ENCODE results near the gene ADCY3.

Gene ADCY3

GRCh38 chr2:24827321-24828237 lies 92.5 kb downstream of the ADCY3 start:
- peak; percentile 90 for DNase-seq

GRCh38 chr2:24826773-24827145 lies 93.3 kb downstream of the ADCY3 start:
- DNase-seq = no peak

- DNase-seq = no peak
These were observed 93.9 kb downstream of the ADCY3 start for GRCh38 chr2:24825883-24826772.

DNA sequence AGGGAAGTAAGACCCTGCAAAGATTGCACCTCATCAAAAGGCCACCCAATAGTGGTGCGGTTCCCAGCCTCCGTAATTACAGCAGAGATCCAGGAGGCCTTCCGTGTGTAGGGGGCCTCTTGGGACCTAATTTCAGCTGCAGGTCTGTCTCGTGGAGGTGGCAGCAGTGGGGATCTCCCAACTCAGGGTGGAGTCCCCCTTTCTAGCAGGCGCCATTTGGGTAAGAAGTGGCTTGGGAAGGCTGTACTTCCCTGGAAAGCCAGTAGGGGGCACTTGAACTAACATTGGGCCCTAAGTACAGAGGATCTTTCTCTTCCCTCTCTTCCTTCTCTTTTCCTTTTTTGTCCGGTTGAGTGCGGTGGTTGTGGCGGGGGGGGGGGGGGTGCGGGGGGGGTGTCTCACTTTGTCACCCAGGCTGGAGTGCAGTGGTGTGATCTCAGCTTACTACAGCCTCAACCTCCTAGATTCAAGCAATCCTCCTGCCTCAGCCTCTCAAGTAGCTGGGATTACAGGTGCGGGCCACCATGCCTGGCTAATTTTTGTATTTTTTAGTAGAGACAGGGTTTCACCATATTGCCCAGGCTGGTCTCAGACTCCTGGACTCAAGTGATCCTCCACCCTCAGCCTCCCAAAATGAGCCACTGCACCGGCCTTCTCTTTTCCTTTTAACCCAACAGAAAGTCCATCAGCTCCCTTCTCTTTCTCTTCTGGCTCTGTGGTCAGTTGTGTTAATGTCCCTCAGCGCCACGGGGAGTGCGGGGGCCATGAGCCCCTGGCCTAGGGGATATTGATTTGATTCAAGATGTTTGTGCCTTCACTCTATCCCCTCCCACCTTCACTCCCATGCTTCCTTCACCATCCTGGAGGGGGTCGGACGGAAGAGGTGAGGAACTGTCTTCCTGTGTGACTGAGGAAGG lies 94.8 kb downstream of the ADCY3 start:
- DNase-seq = no peak

DNA sequence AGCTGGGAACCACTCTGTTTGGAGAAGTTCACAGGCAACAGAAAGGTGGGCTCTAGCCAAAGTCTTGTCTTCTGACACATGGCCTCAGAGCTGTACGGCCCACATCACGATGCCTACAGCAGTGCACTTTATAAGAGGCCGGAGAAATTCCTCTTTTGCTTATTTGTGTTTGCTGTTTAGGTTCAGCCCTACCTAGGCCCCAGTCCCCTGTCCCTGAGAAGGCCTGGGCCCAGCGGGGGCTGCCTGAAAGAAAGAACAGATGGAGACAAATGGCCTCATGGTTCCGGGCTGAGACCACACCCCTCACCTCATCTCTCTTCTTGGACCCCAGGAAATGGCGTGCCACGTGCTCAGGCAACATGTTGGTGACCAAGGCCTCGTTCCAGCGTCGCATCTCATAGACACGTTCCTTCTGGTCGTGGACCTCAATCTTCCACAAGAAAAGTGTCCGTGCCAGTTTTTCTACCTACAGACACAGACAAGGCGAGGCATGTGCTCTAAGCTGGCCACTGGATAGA lies 95.9 kb downstream of the ADCY3 start:
- DNase-seq = no peak

GRCh38 chr2:24822049-24822706 lies 97.9 kb downstream of the ADCY3 start:
- no peak for DNase-seq

DNA sequence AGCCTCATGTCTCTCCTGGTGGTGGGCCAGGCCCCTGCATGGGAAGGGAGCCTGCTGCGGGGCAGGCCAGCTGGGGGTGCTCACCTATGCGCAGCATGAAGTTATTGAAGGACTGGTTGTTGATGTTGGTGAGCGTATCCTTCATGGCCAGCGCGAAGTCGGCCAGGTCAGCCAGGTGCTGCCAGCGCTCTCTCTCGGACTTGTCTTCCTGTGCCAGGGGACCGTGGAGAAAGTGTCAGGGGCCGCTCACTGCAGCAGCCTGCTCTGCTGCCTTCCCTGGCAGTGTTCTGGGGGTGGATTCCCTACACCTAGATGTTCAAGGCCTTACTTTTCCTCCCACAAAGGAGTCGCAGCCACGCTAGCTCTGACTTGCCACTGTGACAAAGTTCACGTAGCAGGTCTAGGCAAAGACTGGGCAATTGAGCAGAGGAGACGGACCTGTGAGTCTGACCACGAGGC lies 98.6 kb downstream of the ADCY3 start:
- no peak for DNase-seq

GRCh38 chr2:24820598-24821432 lies 99.2 kb downstream of the ADCY3 start:
- DNase-seq = no peak

DNA sequence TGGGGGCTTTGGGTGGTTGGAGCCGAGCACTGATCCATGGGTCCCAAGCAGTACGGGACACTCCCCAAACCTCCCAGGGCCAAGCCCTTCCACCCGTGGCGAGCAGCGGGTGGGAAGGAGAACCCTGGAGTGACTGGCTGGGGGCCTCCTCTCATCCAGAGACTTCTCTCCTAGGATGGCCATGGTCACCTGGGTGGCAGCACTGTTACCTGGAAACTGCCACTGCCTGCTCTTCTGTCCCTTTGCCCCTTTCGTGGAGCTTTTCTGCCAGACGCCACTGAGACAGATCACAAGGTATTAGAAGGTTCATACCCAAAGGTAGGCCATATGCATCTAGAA lies 99.9 kb downstream of the ADCY3 start:
- DNase-seq = no peak

- no peak for DNase-seq
These were observed 100.4 kb downstream of the ADCY3 start for GRCh38 chr2:24819442-24820174.

DNA sequence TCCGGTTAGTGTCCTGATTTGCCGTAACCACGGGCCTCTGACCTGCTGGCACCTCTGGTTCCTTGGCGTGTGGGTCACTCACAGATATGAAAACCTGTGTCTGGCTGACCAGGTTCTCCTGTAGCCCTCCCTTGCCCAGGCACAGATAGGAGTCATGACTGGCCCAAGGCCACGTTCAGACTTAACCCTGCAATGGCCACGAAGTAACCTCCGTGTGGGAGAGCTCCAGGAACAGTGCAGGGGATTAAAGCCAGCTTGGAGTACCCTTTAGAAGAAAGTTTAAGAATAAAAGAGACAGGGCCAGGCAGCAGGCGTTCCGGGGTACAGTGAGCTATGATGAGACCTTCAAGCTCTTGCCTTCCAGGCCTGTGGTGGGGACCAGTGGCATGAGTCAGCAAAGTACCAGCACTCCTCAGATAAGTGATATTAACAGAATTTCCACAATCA lies 101.3 kb downstream of the ADCY3 start:
- no peak for DNase-seq

DNA sequence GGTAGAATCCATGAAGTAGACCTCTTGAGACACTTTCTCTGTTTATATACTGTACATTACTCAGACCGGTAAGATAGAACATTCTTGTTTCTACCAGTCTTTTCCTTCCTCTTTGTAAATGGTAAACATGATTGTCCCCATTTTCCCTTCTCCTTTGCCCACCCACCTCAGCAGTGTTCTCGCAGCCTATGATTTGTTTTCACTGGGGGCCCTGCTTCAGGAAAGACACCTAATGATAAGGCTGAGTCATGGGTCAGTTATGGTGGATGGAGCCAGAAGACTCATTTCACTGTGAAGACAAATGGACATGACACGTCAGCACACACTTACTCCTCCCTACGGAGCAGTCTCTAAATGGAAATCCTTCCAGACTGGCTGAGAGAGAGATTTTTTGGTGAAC lies 103.2 kb downstream of the ADCY3 start:
- no peak for DNase-seq

GRCh38 chr2:24816404-24816803 lies 103.6 kb downstream of the ADCY3 start:
- no peak for DNase-seq

DNA sequence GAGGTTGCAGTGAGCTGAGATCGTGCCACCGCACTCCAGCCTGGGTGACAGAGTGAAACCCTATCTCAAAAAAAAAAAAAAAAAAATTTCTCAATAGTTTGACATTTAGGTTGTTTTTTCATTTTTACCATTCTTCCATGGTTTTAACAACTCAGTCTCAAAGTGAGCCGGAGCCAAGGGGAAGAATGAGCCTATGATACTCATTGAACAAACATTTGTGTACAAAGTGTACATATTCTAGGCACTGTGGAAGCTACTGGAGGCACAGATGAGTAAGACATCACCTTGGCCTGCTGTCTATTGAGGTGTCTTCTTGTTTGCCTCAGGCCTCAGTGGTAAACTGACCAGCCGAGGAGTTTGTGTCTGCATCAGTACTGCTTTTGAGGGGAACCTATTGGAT lies 104.9 kb downstream of the ADCY3 start:
- DNase-seq = no peak

DNA sequence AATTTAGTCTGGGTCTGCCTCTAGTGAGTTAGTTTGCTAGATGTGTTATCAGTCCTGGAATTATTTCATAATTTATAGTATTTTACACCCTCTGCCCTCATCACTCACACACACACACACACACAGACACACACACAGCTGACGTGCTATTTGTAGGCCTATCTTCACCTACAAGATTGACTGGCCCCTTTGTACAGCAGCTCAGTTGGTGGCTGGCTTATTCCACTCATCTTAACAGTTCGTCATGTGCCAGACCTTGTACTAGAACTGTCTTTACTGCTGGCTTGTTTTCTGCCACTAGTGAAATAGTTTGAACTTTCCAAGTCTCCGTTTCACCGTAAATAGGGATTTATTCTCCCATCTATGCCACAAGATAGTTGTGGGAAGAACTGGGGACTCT lies 105.5 kb downstream of the ADCY3 start:
- no peak for DNase-seq

GRCh38 chr2:24813691-24814137 lies 106.3 kb downstream of the ADCY3 start:
- DNase-seq = no peak

DNA sequence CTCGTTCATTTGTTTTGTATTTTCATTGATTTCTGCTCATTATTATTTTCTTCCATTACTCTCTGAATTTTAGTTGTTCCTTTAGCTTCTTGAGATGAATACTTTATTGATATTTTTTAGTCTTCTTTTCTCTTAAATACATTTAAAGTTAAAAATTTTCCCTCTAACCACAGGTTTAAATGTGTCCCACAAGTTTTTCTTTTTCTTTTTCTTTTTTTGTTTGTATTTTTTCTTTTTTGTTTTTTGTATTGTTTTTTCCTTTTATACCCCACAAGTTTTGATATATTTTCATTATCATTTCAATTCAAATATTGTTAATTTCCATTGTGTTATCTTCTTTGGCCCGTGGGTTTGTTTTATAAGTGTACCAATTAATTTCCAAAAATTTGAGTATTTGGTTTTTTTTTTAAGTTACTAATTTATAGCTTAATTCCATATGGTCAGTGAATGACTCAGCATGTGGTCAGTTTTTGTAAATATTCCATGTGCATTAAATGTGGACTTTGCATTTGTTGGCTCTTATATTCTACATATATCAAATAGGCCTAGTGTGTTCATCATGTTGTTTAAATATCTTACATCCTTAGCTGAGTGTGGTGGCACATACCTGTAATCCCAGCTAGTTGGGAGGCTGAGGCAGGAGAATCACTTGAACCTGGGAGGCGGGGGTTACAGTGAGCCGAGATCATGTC lies 110.6 kb downstream of the ADCY3 start:
- DNase-seq = no peak

DNA sequence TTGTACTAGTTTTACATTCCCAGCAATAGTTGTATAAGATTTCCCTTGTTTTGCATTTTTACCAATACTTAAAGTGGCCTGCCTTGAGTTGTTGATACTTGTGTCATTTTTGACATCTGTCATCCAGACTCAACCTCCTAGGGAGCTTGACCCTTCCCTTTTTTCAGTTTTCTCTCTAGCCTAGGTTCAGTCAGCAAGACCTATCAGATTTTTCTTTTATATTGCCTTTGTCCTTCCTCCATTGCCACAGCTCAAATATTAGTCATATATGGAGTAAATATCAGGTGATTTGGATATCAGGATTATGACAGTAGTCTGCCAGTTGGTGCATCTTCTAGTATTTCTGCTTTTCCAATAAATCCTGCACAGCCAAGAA lies 113.4 kb downstream of the ADCY3 start:
- no peak for DNase-seq

All from femur (tissue), 1 donor.